Left forelimb (tissue), 1 donor: ENCODE measurements around the gene UCK2.

ENCODE experiments used
- DNase-seq: peaks from one replicate; pipeline ENCODE4 v3.0.0-alpha.2; 2018; ENCODE audit warnings: low spot score

Gene UCK2

GRCh38 chr1:165855010-165855838 lies 27.8 kb downstream of the UCK2 start:
- DNase-seq, result no peak

DNA sequence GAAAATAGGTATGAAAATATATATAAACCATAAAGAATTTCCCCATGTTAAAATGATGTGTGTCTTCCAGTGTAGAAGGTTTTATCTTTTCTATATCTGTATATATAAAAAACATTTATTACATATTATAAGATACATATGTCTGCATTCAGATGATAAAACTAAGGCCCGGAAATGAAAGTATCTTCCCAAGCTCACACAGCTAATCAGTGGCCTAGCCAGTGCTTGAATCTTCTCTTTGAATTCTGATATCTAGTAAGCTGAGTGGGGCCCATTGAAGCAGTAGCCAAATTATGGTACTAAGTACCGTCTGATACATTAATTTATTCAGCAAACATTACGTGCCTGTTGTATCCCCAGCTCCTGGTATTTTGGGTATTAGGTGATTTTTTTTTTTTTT lies 28.6 kb downstream of the UCK2 start:
- DNase-seq, result no peak

DNA sequence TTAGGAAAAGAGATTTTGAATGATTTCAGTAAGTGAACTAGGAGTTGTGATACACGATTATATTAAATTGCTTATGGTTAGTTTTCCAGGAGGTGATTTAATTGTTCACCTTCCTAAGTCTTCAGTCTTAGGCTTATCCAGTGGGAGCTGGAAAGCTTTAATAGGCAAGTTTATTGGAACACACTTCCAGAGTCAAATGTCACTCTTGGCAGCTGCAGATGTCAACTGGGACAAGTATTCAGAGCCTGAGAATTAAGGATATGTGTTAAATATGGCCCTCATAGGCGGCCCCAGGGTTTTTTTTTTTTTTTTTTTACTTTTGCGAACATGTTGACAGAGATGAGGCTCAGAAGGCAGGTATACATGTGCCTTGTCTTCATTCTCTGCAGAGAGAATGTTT lies 29.2 kb downstream of the UCK2 start:
- no peak for DNase-seq

GRCh38 chr1:165857046-165857801 lies 29.8 kb downstream of the UCK2 start:
- DNase-seq, result no peak

GRCh38 chr1:165858364-165858823 lies 31.0 kb downstream of the UCK2 start:
- no peak for DNase-seq

- DNase-seq, result no peak
These were observed 31.8 kb downstream of the UCK2 start for GRCh38 chr1:165858967-165859845.

- DNase-seq, result no peak
These were observed 32.7 kb downstream of the UCK2 start for GRCh38 chr1:165860065-165860464.

DNA sequence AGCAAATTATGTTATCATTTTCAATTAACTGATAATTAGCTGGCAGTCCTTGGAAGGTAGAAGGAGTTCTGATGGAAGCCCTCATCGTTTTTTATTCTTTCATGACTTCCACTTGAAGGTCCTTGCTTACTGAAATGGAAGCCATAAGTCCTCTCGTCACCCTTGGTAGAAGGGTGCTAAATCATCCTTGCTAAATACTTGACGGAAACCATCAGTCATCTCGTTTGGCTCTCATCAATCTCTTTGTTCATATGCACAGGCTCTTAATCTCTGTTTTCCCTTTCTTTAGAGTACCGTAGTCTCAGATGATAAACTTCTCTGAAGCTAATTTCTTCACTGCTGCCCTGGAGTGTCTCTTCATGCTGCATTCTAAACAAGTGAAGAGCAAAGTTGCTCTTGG lies 34.5 kb downstream of the UCK2 start:
- DNase-seq, result no peak

- DNase-seq, result no peak
These were observed 35.0 kb downstream of the UCK2 start for GRCh38 chr1:165862448-165862847.

DNA sequence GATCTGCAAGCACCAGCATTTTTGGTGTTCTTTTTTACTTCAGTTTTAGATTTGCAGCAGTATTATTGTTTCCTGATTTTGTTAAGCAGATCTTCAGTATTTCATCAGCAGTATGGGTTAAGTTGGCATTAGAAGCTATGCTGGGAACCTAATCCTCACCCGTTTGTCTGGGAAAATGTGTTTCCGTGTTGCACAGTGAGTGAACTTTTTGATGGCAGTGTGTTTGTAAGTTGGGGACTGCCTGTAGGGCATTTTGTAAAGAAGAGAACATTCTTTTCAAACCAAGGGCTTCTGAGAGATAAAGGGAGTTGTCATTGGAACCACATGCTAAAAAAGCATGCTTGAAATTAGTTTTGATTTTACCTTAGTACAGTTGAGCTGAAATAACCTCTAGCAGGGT lies 35.9 kb downstream of the UCK2 start:
- no peak for DNase-seq

DNA sequence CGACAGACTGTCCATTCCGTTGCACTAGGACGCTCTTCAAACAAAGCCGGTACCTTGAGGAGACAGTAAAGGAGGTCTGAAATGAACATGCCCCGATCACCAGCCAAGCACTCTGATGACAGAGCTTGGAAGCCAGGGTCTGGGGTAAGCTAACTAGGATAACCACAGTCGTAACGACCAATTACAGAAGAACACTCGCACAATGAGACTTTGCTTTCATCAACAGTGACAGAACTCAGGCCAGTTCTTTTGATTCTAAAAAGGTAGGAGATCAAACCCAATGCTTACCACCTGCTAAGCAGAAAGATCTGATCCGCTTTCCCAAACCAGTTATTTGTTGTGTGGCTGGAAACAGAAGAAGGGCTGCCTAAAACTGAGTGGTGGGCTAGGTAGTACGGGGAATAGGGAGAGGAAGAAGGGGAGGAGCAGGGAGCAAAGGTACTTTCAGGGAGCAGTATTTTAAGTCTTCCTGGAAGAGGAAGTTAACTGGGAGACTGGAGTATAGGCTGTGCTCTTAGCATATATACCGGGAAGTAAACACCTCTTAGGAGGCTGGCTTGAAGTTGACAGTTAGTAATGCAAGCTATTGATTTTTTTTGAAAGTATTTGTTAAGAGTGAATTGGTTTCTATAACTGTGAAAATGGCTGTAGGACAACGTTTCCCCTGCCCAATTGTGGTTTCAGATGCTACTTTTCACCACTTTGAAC lies 38.4 kb downstream of the UCK2 start:
- DNase-seq, result no peak

DNA sequence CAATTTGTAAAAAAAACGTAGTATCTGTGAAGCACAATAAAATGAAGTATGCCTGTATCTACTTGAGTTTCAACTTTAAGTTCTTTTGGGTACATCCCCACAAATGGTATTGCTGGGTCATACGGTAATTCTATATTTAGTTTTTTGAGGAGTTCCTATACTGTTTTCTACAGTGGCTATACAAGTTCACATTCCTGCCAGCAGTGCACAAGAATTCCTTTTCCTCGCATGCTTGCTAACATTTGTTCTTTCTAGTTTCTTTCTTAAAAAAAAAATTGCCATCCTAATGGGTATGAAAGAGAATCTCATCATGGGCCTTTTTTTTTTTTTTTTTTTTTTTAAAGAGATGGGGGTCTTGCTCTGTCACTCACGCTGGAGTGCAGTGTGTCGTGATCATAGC lies 41.9 kb downstream of the UCK2 start:
- DNase-seq, result no peak

GRCh38 chr1:165871311-165872067 lies 44.1 kb downstream of the UCK2 start:
- DNase-seq, result no peak

DNA sequence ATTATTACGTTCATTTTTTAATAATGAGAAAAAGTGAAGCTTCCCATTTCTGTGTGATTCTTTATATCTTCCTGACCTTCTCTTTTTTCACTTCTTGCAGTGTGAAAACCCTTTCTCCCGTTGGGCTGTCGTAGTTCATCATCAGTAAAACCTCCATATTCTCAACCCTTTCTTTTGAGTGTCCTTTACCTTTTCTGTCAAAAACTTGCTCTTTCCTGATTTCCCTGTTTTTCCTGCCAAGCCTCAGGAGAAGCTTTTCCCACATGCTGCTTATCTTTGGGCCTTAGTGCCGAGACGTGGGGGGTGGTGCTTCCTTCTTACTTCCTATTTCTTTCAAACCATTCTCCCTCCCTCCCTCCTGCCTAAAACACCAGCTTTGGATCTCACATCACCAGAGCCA lies 46.1 kb downstream of the UCK2 start:
- DNase-seq, result no peak

DNA sequence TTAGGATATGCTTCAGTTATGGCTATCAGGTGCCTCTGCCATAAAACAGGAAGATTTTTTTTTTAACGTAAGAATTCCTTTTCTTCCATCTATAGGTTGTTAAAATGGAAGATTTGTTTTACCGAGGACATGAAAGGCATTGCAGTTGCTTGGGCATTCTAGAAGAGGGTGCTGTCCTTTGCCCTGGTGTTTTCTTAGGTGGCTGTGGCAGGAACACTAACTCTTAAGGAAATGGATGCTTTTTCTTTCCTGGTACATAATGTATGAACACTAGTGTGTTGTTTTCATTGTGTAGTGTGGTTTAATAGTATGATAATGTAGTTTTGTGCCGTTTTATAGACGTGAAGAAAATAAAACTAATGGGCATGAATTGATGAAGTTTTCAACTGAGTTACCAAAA lies 47.2 kb downstream of the UCK2 start:
- DNase-seq, result no peak

GRCh38 chr1:165875171-165875570 lies 47.8 kb downstream of the UCK2 start:
- no peak for DNase-seq

- DNase-seq, result no peak
These were observed 48.2 kb downstream of the UCK2 start for GRCh38 chr1:165875604-165876003.

GRCh38 chr1:165876121-165876520 lies 48.7 kb downstream of the UCK2 start:
- no peak for DNase-seq

- no peak for DNase-seq
These were observed 50.0 kb downstream of the UCK2 start for GRCh38 chr1:165877411-165877810.

GRCh38 chr1:165877940-165878556 lies 50.6 kb downstream of the UCK2 start:
- no peak for DNase-seq

DNA sequence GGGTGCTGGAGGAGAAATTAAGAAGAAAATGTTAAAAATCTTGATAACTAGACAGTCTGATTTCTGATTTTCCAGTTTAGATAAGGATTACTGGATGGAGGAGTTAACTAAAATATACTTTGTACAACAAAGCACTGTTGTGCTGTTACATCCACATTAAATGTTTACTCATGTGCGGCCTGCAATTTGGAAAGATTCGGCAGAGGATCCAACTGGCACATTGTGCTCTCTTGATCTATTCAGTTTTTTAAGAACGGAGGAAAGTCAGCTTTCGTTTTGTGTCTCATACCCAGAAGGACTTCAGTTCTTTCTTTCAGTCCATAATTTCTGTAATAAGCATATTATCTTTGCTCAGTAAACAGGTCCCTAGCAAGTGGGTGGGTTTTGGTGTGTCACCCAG lies 52.5 kb downstream of the UCK2 start:
- DNase-seq, result no peak
